Posterior vena cava (tissue), 2 donors: ENCODE data around the gene ABCC12. TPM values are rescaled to one million over a fixed set of nuclear protein-coding genes. Genes with fewer than 3 reads are reported as not detected.
A peak's percentile ranks its signal among the peaks of the same experiment; 100 is the strongest.

ENCODE experiments used
- DNase-seq: peaks from one replicate; pipeline ENCODE4 v3.0.0-alpha.2; 2020; ENCODE audit warnings: low spot score
- intact Hi-C, 2 donors: fragments of 100-400 bp; cut with DNase I; formaldehyde crosslinking; loops; one replicate each; pipeline versions ENCODE4 v1.14.1 to v1.14.2; 2022 to 2023
- total RNA-seq, 2 donors: library from RNA; stranded (reverse); fragmentation: NEBNext Ultra II Directional; extraction: Animal tissue kit (Norgen Biotek cat#: 25700); gene quantifications; one replicate each; pipeline ENCODE4 v1.2.1, GENCODE V29; 2021
- donor health status: DM: yes; HTN: yes; CAD: no.
- donor health status: DM: yes; HTN: yes; CAD: no.

The ABCC12 gene
- total RNA-seq, 2 donors from 2014 or later: not detected

- intact Hi-C loops: no loop called here
- DNase-seq: no peak
These were observed 15.0 kb downstream of the ABCC12 start for GRCh38 chr16:48140821-48141220.

DNA sequence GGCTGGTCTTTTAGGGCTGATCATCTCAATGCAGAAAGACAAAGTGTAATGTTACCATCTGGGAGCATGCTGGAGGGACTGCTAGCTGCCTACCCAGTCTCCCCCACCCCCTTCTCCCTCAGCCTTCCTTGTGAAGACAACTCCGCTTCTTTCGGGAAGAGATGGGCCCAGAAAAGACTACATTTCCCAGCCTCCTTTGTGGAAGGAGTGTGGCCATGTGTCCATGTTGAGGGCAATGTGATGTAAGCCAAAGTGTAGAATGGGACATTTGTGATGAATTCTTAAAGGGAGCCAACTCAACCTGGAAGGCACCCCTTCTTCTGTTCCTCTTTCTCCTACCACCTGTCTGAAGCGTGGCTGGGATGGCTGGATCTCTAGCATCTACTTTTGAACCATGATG, 16.3 kb downstream of the ABCC12 start:
- intact Hi-C loops: no loop called here
- peak; percentile 54 for DNase-seq

GRCh38 chr16:48138543-48138942, 17.2 kb downstream of the ABCC12 start:
- intact Hi-C loops: no loop called here
- peak; percentile 26 for DNase-seq

DNA sequence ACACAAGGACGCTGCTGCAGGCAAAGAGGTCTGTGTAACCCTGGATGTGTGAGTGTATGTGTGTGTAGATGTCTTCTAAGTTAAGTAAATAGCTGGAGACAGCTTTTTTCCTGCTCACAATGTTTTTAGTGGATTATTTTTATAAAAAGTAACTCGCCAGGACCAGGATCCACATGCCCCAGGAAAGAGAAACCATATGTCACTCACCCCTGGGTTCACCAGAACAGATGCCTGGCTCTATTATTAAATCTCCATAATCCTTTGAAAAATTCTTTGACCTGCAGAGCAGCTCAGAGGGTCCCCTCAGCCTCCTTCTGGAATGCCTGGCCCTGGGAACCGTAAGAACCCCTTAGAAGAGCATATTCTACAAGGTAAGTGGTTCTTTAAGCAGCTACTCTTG, 18.0 kb downstream of the ABCC12 start:
- DNase-seq: no peak
- intact Hi-C loops: no loop called here

GRCh38 chr16:48136547-48137360, 19.0 kb downstream of the ABCC12 start:
- intact Hi-C loops: no loop called here
- peak; percentile 24 for DNase-seq

DNA sequence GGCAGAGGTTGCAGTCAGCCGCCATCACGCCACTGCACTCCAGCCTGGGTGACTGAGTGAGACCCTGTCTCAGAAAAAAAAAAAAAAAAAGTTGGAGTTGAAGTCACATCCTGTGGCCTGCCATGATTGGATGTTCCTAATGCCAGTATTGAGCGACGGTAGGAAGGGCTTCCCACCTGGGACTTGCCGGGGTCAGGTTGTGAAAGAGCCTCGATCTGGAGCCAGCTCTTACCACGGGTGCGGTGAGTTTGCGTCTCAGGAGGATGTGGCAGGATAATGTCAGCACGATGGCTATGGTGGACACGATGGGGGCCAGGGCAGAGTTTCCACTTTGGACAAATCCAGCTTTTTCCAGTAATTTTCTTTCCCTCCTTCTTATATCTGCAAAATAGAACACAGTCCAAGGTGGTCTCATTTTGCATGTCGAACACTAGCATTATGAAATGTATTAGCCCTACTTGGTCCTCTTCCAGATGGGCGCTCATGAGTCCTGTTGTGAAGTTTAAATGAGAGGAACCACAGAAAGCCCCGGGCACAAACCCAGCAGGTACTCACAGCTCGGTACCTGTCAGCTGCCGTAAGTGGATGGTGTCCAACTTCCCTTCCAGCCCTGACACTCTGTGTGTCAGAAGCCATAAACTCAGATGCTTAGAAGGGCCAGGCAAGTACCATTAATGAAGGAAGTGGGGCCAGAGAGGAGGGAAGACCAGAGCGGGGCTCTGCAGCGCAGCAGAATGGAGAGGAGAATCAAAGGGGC, 22.2 kb downstream of the ABCC12 start:
- intact Hi-C loops: no loop called here
- DNase-seq: peak; percentile 44

DNA sequence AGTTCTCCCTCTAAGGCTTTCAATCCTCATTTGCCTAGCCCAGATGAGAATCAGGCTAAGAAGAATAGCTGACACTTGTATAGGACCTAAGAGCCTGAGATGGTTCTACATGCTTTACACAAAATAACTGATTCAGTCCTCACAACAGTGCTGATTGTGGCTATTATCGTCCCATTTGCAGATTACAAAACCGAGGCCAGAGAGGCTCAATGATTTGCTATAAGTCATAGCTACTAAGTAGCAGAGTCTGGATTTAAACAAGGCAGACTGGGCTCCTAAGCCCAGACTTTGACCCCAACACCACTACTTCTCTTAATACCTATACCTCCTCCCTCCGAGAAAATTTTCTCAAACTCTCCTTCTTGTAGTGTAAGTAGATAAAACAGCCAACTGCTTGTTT, 23.1 kb downstream of the ABCC12 start:
- DNase-seq: no peak

DNA sequence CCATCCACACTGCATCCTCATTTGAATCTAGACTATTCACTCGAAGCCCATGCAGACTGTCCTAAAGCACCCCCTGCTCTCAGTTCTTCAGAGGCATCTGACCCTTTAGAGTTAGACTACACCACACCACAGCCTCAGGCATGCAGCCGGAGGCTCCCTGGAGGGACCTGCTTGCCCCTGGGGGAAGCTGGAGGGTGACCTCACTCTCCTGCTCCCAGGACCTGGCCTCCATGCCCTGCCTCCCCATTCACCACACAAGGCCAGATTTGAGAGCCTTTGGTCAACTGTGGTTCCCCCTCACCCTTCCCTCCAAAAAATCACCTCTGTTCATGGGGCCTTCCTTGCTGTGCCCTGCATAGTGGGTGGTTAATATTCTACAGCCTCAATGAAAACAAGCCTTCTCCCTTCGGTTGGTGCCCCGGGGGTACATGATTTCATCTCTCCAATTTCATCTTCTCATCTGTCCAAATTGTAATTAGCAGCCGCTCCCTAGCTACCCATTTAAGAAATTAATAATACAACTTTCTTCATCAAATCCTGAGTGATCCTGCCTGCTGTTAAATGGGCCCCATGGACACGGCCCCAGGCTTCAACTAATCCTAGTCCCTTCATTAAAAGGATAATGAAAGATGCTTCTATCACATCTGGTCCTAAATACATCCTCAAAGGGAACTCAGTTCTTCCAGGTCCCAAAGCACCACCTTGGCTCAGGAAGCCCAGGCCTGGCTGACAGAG, 24.4 kb downstream of the ABCC12 start:
- peak; percentile 32 for DNase-seq
- intact Hi-C loops: no loop called here

More for the DNA sequence above, 23.1 kb downstream of the ABCC12 start:
- intact Hi-C loops: no loop called here

DNA sequence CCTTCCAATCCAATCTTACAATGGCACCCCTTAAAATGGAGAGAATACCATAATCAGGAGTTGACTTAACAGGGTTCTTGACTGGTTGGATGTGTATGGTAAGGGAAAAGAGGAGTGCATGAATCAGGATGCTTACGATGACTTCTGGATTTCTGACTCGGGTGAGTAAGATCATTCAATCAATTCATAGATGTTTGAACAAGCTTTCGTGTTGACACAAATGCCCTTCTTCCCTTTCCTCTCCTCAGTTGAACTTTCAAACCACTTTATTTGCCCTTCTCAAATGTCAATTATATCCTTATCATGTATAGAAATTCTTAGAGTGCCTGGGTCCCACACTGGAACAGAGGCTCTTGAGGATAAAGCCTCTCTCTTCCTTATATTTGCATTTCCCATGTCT, 25.9 kb downstream of the ABCC12 start:
- intact Hi-C loops: no loop called here
- no peak for DNase-seq

GRCh38 chr16:48128769-48129168, 27.0 kb downstream of the ABCC12 start:
- intact Hi-C loops: no loop called here
- DNase-seq: peak; percentile 19

DNA sequence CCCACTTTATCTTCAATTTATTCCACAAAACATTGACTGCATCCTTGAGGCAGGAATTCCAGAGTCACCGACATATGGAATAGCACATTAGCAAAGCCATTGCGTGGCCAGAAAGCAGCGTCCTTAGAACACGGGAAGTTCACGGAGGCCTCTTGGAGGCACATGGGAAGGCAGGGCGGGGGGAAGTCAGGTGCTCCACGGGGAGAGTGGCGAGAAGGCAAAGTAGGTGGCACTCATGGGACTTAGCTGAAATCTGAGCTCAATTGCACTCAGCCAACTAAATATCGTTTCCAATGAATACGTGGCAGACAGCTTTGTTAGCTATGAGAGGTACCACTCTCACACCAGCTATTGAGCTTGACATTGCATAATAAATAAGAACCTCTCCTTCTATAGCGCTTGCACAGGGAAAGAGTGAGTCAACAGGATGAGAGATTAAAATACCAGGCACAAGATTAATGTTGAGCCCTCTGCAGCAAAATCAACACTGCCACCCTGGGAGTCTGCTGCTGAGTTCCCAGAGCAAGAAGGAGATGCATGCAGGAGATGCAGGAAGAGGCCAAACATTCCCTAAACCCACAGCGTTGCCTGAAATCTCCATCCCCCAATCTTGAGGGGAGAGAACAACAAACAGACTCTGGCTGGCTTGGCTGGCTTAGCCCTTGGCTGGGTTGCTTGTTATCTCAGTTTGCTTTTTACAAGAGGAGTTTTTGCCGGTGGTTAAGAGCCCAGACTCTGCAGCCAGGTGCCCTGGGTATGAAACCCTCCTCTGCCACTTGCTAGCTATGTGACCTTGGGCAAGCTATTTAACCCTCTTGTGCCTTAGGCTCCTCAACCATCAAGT, 28.8 kb downstream of the ABCC12 start:
- peak; percentile 68 for DNase-seq
- intact Hi-C loops: no loop called here

GRCh38 chr16:48125888-48126287, 29.9 kb downstream of the ABCC12 start:
- intact Hi-C loops: no loop called here
- peak; percentile 1 for DNase-seq

- intact Hi-C loops: no loop called here
These were observed 31.5 kb downstream of the ABCC12 start for GRCh38 chr16:48124266-48124665.

GRCh38 chr16:48123104-48123788, 32.5 kb downstream of the ABCC12 start:
- intact Hi-C loops: no loop called here
- DNase-seq: no peak

More at GRCh38 chr16:48124266-48124665, 31.5 kb downstream of the ABCC12 start:
- no peak for DNase-seq

GRCh38 chr16:48121276-48121675, 34.5 kb downstream of the ABCC12 start:
- intact Hi-C loops: no loop called here
- no peak for DNase-seq

DNA sequence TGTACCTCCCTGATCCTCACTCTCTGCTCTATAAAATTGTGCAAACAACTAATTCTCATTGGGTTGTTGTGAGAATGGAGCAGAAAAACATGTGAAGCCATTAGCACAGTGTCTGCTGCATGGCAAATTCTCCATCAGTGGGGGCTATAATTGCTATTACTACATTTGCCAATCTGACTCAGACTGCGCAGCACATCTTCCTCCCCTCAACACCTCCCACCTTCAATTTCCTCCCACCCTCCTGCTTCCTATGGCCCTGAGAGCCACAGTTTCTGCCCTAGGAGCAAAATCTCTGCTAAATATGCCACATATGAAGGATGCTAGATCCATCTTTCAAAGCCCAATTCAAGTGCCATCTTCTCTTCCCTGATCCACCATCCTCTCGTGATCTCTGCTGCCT, 37.0 kb downstream of the ABCC12 start:
- no peak for DNase-seq

GRCh38 chr16:48117217-48118105, 38.3 kb downstream of the ABCC12 start:
- DNase-seq: no peak
- intact Hi-C loops: no loop called here

More for the DNA sequence above, 37.0 kb downstream of the ABCC12 start:
- intact Hi-C loops: no loop called here
